Loucy (cell line): ENCODE results near the gene CP.

Experiments
- CTCF ChIP-seq: fragments of 200-600 bp; sonication (generic); conservative IDR thresholded peaks from 2 replicates; pipeline ENCODE4 v1.5.1; 2014; ENCODE audit warnings: mild to moderate bottlenecking, antibody characterized with exemption, low read length
- EZH2phosphoT487 ChIP-seq: fragments of 200-600 bp; IDR thresholded peaks from 2 replicates; pipeline ENCODE4 v1.6.1; 2018; ENCODE audit warnings: antibody characterized with exemption, mild to moderate bottlenecking, moderate library complexity, borderline replicate concordance

GRCh38 chr3:149145356-149145755 is 76.3 kb downstream of the CP start:
- no peak for TF ChIP-seq CTCF
- TF ChIP-seq EZH2phosphoT487: no peak
